HG02678 (cell line): Measurements from ENCODE around the gene DCDC2C.

Experiments
- ATAC-seq: cut with Tn5 transposase; IDR thresholded peaks from one replicate; pipeline ENCODE4 v1.9.1; 2021; ENCODE audit warnings: mild to moderate bottlenecking, moderate library complexity; ENCODE audit not compliant: unreplicated experiment

The DCDC2C gene

DNA sequence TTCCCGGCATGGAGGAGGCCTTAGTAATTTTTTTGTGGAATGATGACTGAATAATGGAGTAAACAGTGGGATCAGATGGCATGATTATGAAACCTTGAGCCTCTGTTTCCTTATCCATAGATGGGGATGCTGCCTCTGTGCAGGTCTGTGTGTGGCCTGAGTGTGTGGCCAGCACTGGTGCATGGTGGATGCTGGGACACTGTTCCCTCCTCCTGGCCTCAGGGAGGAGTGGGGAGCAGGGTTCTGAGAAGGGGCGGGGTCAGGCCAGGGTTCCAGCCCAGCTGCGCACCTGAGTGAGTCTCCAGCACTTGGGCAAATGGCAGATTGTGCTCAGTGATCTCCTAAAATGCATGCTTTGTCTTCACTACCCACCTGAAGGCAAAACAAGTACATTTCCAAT, 66.4 kb downstream of the DCDC2C start:
- ATAC-seq = no peak

DNA sequence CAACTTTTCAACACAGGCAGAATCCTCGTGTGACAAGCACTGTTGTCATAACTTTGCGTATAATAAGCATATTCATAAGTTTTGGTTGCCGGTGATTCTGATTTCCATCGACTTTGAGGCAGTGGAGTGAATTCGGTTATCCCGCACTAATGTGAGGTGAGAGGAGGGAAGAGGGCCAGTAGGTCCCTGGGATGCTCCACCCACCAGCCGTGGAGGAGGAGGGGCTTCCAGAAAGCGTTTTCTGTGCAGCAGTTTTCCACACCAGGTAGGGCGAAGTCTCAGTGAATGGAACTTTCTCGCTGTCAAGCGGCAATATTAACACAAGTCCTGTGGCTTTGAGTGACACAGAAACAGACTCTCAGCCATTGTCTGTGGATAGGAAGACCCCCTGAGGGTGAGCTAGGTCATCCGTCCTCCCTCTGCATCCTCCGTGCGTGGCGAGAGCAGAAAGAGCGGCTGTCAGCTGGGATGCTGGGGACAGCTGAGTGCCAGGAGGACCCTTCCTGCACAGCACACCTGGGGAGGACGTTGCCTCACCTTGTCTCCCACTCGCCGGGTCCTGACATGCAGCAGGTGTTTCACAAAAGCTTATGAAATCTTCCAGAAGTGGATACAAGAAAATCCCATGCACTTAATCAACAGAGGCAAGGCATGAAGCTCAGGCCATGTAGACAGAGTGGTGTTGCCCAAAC, 67.5 kb downstream of the DCDC2C start:
- no peak for ATAC-seq

DNA sequence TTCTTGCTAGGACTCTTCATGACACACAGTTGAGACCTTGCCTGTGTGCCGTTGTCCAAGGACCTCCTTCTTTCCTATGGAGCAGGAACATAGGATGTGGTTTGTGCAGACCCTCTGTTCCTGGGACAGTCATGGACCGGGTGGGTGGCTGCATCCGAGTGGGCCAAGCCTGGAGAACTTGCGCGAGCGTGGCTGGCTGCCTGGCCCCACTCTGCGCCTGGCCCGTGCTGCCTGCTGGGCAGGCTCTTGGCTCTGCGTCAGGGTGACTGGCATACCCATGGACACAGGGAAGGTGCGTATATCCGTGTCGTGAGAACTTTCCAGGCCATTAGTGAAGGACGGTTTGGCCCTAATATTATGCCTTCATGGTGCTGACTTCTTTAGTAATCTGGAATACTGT, 68.2 kb downstream of the DCDC2C start:
- no peak for ATAC-seq

DNA sequence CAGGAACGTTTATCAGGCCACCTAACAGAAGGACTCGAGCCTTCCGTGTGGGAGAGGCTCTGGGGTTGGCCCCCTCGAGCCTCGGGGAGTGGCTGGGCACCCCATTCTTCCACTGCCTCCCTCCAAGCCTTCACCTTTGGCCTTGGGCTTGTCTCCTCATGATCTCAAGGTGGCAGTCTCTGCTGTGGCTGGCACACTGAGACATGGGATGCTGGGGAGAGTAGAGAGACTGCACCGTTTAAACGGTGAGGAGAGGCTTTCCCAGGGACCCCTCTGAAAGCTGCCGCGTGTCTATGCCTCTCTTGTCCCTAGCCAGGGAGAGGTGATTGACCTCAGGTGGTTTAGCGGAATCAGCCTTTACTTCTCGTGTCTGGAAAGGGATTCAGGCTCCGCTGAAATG, 71.0 kb downstream of the DCDC2C start:
- no peak for ATAC-seq

DNA sequence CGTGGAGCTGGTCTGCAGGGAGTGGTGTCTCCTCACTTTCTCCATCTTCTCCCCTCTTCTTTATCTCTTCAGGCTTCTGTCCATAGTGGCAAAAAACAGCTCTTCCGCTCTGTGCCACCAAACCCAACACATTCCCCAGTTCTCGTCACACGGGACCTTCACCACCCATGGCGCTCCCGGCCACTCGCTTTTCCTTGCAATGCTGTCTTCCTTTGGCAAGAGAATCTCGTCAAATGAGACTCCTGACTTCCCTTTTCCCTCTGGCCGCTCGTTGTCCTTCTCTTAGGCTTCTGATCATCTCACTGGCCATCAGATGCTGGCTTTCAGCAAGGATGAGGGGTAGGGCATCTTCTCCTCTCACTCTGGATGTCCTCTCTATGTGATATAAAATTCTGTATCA, 72.9 kb downstream of the DCDC2C start:
- ATAC-seq = no peak

DNA sequence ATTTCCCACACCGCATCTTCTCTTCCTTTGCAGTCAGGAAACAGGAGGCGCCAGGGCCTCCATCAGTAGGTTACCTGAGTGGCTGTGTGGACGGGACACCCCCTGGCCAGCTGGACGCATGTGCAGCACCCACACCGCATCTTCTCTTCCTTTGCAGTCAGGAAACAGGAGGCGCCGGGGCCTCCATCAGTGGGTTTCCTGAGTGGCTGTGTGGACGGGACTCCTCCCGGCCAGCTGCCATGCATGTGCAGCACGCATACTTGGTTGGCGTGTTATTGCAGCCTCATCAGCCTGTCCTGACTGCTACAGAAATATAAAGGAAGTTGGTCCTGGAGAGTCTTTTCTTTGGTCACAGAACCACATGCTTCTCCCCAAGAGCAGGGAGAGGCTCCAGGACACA, 74.6 kb downstream of the DCDC2C start:
- ATAC-seq = no peak

DNA sequence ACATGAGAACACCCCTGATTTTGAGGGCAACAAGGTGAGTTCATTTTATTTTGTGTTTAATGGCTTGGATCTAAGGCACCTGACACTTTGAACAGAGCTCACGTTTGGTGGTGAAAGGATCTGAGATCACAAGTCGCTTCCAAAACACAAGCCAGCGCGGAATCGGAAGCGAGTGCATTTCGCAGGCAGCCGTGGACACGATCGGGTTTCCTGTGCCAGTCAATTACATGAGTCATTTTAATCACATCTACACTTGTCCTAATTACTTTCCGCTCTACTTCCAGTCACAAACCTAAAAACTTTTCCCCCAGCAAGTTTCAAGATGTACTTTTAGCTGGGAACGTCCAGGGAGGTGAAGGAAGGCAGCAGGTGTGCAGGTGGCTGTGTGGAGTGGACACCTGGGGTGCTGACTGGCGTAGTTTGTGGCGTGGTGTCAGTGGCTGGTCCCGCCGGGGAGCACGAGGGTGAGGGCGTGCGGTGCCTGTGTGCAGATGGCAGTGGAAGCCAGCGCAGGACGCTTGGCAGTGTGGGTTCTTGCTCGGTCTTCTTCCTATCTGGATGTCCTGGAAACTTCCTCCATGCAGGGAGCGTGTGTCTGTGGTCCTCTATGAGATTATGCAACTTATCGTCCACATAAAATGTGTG, 75.6 kb downstream of the DCDC2C start:
- ATAC-seq = no peak

DNA sequence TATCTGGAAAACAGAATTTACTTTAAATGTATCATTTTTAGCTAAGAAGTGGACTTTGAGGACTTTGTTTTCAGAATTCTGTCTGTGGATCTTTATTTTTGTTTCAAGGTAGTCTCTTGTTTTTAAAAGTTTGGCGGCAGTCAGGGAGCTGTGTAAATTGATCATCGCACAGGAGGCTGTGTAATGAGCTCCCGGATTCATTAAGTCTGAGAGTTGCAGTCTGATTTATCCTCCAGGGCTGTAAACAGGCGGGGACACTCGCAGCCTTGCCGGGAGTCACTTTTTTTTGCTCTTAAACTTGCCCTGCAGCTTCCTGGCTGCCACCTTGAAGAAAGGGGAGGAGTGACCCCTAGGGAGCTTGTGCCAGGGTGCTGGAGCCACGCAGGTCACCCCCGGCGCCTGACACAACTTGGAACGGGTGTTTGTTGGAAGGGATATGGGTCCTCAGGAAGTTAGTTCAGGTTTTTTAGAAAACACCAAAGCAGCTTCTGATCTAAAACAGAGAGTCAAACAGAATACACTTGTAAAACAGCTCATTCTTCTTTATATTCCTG, 76.2 kb downstream of the DCDC2C start:
- ATAC-seq = no peak

DNA sequence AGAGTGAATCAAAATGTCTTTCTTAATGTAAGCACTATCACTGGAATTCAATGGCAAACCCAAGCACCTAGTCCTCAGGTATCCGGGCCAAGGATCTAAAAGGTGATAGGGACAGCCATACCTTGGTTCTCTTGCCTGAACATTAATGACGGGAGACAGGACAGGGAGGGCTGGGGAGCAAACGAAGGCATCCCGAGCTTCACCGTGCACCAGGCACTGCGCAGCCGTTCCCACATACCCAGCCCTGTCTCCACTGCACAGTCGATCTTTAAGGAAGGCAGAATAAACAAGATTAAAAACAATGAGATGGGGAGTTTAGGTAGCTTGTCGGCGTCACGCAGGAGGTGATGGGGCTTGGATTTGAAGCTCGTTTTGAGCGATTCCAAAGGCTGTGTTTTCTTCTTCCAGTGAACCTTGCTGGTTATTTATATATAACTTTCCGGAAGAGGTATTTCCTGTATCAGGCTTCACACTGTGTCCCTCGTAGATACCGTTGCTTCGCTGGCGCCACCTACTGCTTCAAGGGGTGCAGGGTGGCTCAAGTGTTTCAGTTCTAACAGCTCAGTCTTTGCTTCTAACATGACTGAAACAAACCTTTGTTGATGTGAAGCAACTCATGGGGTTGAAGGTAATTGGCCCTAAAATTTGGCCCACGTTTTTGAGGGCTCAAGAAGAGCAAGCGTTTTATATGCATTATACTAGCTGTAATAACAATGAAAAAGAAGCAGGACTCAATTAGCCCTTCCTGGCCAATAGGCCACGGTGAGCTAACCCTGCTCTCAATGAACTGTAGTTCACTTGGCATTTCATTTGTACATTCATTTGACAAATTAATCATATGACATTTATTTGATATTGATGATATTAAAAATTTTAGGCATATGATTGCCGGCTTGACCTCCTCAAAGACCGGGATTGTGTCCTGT, 77.4 kb downstream of the DCDC2C start:
- ATAC-seq = peak; percentile 99

DNA sequence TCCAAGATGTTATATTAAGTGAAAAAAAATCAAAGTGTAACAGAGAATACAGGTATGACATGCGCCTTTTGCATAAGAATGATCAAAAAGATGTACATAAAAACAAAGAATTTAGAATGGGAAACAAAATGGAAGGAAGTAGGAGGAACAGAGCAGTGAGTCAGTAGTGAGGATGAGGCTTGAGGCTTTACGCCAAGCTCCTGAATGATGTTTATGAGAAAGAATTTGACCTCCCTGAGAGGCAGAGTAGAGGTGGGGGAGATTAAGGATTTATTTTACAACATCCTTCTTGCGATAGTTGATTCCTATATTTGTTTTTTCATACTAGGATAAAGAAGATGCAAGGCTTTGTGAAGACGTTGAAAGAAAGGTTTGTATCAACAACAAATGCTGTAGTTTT, 81.4 kb downstream of the DCDC2C start:
- no peak for ATAC-seq

DNA sequence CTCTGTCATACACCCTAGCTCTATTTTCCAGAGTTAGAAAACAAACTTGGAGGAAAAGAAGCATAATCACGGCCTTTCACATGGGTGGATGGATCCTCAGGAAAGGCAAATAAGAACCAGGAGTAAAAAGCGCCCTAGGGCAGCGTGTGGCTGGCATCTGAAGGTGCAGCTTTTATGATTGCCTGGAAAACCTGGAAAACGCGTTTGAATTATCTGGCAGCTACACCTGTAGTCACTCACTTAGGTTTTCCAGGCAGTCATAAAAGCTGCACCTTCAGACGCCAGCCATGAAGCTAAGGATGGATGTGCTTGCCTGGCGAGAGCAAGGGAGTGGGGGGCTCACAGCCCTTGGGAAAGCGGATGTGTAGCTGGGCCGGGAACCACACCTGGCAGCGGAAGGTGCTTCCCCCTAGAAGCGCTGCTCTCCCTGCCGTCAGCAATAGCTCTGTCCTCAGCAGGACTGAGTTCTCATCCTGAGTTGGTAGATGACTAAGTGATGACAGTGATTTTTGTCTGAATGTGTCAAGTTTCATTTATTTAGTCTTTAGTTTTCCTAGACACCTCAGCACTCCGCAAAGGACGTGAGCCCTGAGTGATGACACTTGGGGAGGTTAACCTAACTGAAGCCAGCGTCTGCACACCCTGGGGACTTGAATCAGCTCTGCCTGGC, 82.0 kb downstream of the DCDC2C start:
- ATAC-seq = no peak

DNA sequence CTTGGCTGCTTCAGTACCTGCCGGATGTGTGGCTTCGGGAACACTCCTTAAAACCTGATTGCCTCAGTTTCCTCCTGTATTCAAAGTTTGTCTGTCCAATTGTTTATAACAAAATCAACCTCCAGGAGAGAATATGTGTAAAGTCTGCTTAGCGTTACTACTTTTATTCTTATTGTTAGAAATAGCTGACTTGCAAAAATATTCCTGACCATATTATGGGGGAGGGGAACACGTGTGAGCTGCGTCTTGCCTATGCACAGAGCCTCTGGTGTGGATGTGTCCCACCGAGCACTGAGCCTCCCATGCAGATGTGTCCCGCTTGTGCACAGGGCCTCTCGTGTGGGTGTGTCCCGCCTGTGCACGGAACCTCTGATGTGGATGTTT, 82.5 kb downstream of the DCDC2C start:
- ATAC-seq = no peak

DNA sequence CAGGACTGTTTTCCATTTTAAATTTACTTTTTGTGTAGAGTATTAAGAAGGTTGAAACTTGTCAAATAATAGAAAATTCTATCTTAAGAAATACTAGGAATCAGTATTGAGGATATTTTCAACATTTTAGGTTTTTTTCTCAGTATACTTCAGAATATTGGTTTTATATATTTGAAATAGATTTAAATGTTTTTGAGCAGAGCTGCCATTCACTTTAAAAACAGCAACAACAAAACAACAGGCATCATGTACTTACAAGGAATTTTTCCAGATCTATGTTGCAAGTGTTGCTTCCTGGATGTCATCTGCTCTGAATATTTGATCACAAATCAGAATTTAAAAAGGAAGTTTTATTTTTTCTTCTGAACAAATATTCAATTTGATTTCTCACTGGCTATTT, 84.4 kb downstream of the DCDC2C start:
- no peak for ATAC-seq

DNA sequence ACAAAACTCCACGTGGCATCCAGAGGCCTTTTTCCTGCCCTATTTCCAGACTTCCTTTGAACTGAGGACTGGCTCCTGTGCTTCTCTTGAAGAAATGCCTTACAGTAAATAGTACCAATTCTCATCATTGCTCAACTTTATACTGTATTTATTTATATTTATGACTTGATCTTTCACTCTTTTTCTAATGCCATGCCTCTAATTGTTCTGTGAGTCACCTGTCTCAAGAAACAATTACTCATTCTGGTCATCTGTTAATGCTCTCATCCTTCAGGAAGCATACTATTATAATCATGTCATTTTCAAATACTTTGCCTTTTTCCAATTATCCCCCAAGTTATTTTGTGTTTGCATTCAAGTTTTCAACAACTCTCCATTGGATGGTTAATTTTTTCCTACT, 85.9 kb downstream of the DCDC2C start:
- ATAC-seq = no peak

DNA sequence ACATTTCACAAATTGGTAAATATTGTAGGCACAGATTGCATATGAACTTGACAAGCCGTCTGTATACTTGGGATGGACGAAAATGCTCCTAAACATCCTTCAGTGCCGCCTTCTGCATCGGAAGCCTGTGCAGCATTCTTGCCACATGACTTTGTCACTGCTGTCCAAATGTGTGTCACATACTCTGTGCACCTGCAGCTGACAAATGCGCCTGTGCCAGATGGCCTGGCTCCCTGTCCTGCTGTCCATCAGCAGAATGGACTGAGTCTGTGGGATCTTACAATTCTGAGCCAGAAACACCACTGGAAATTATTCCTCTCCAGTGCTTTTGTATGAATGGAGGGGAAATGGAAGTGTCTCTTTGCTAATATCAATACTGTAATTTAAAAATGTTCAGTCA, 89.9 kb downstream of the DCDC2C start:
- ATAC-seq = no peak

DNA sequence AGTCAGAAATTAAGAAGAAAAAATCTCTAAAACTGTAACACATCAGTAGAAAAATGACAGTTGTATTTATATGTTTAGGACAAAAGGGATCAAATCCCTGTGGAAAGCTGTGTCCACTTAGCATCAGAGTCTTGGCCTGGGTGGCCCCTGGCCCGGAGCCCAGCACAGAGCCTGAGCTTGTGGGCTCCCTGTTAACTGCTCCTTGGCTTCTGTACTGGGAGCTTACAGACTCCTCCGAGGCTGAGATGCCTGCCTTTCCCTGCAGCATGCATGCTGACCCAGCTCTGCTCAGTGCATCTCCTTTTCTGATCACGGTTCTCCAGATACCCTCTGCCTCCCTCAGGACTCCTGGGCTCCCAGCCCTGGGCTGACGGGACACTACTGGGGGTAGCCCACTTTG, 98.1 kb downstream of the DCDC2C start:
- ATAC-seq = no peak

DNA sequence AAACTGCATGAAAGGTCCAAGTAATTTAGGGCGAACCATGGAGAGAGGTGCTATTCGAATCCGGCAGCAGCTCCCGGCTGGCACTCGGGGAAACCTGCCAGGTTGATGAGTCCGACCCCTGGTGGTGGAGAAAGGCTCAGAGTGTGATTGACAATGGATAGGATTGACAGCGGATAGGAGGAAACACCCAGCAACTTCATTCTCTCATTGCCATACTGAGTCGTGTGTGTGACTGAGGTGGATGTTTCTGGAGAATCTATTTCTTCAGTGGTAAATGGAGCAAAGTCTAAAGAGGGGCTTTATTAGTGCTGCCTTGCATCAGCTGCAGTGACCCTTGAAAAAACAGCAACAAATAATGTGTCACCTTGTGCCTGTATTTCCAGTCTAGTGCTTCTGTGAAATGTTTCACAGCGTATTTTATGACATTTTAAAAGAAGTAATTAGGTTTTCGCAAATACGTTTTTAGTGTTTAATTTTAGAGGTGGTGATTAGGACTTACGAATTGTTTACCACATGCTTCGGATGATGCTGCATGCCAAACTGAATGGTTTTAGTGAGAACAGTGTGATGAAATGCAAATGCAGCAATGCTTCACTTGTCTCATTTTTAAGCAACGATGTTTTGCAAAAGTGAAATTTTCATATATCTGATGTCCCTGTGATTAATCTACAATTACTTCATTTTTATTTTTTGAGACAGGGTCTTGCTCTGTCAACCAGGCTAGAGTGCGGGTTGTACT, 102.0 kb downstream of the DCDC2C start:
- no peak for ATAC-seq

DNA sequence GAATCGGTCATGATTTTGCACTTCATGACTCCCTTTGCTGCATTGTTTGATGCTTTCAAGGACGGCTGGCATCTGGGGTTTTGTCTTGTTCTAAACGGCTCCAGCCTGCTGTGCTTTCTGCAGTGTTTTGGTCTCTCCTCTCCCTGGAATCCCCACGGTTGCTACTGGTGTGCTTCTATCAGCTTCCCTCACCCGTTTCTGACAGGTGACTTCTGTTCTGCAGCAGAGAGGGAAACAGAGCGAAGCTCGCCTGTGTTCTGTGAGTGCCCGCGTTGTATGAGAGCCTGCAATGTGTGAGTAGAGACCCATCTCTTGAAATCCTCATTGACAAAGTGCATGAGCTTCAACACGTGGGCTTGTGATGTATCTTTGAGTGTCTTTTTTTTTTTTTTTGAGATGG, 102.8 kb downstream of the DCDC2C start:
- ATAC-seq = no peak

DNA sequence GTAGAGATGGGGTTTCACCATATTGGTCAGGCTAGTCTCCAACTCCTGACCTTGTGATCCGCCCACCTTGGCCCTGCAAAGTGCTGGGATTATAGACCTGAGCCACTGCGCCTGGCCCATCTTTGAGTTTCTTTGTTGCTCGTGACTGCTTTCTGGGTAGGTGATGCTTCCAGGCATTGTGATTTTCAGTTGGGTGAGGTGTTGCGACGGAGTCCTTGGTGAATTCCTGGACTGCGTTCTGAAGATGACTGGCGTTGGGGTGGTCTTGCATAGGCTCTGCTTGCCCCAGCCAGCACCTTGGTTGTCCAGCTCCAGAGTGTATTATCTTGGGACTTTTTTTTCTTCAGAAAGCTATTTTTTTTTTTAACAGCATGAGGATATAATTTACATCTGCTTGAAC, 103.4 kb downstream of the DCDC2C start:
- ATAC-seq = no peak

DNA sequence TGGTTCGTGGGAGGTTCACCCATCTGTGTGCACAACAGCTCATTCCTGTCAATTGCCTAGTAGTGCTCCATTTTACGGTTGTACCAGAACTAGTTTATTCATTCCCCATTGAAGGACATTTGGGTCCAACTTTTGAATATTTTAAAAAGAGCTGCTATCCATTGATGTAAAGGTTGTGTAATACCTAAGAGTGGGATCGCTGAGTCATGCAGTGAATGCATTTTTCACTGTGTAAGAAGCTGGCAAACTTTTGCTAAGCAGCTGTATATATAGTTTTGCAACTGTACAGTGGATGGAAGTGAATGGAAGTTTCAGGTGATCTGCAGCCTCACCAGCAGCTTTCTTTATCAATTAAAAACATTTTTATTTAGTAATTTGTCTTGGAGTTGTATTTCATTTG, 104.5 kb downstream of the DCDC2C start:
- no peak for ATAC-seq
